Neutrophil (primary cell): ENCODE results near the gene ADAMTS14.

Experiments
- H3K27ac ChIP-seq: fragments of 200-600 bp; sonication (generic); 2 replicates; pipeline ENCODE4 v1.5.1; 2016; ENCODE audit warnings: mild to moderate bottlenecking, moderate library complexity
- H3K27me3 ChIP-seq: fragments of 200-600 bp; sonication (generic); 2 replicates; pipeline ENCODE4 v1.6.0; 2016; ENCODE audit warnings: mild to moderate bottlenecking
- H3K36me3 ChIP-seq: fragments of 200-600 bp; sonication (generic); 2 replicates; pipeline ENCODE4 v1.5.1; 2017
- H3K4me1 ChIP-seq, 2 experiments: fragments of 200-600 bp in 1 of 2; sonication (generic) in 1 of 2; 1 replicate in 1 of 2; 2 replicates in 1 of 2; pipeline versions ENCODE4 v1.5.1 to v1.6.1; 2013 to 2016; ENCODE audit warnings: low read depth in 1 of 2, low read length in 1 of 2, mild to moderate bottlenecking in 1 of 2, moderate library complexity in 1 of 2; ENCODE audit not compliant: control insufficient read depth in 1 of 2, insufficient read depth in 1 of 2
- H3K4me3 ChIP-seq, 2 experiments: fragments of 200-600 bp in 1 of 2; sonication (generic) in 1 of 2; 1 replicate in 1 of 2; 2 replicates in 1 of 2; pipeline ENCODE4 v1.5.1; 2013 to 2016; ENCODE audit warnings: low read depth in 1 of 2, low read length in 1 of 2, mild to moderate bottlenecking in 1 of 2, moderate library complexity in 1 of 2
- H3K9me3 ChIP-seq: fragments of 200-600 bp; sonication (generic); 2 replicates; pipeline ENCODE4 v1.5.1; 2016
- CTCF ChIP-seq: fragments of 200-600 bp; sonication (generic); IDR thresholded peaks from 2 replicates; pipeline ENCODE4 v1.5.1; 2016; ENCODE audit warnings: antibody characterized with exemption

Gene ADAMTS14

GRCh38 chr10:70774810-70775678 lies 102.7 kb downstream of the ADAMTS14 start:
- H3K9me3 ChIP-seq = no peaks in the 10 kb centered on the region
- no peak overlapping the region for H3K4me3 ChIP-seq
- no peak for TF ChIP-seq CTCF
- no peak overlapping the region for H3K27ac ChIP-seq
- no peaks in the 10 kb centered on the region for H3K27me3 ChIP-seq
- H3K36me3 ChIP-seq = no peaks in the 10 kb centered on the region
- H3K4me1 ChIP-seq = no peaks in the 10 kb centered on the region

- no peak for TF ChIP-seq CTCF
These were observed 103.6 kb downstream of the ADAMTS14 start for GRCh38 chr10:70775679-70776454.

GRCh38 chr10:70776455-70777005 lies 104.2 kb downstream of the ADAMTS14 start:
- no peak for TF ChIP-seq CTCF
- H3K4me1 ChIP-seq = no peaks in the 10 kb centered on the region
- H3K9me3 ChIP-seq = no peaks in the 10 kb centered on the region
- no peaks in the 10 kb centered on the region for H3K36me3 ChIP-seq
- H3K27ac ChIP-seq = no peak overlapping the region
- H3K27me3 ChIP-seq = no peaks in the 10 kb centered on the region
- no peak overlapping the region for H3K4me3 ChIP-seq

More at GRCh38 chr10:70775679-70776454, 103.6 kb downstream of the ADAMTS14 start:
- Histone ChIP-seq H3K4me3 (no peak overlapping the region), H3K9me3 (no peaks in the 10 kb centered on the region), H3K27me3 (no peaks in the 10 kb centered on the region), H3K4me1 (no peaks in the 10 kb centered on the region), H3K36me3 (no peaks in the 10 kb centered on the region), H3K27ac (no peak overlapping the region)

GRCh38 chr10:70777063-70777875 lies 105.0 kb downstream of the ADAMTS14 start:
- TF ChIP-seq CTCF = no peak
- Histone ChIP-seq H3K4me1 (no peaks in the 10 kb centered on the region), H3K27me3 (no peaks in the 10 kb centered on the region), H3K27ac (no peak overlapping the region), H3K4me3 (no peak overlapping the region), H3K36me3 (no peaks in the 10 kb centered on the region), H3K9me3 (no peaks in the 10 kb centered on the region)

- TF ChIP-seq CTCF = no peak
- H3K9me3 ChIP-seq = no peaks in the 10 kb centered on the region
These were observed 106.1 kb downstream of the ADAMTS14 start for GRCh38 chr10:70778267-70778924.

More at GRCh38 chr10:70778267-70778924, 106.1 kb downstream of the ADAMTS14 start:
- Histone ChIP-seq H3K36me3 (no peaks in the 10 kb centered on the region), H3K27me3 (peaks cover 3% of the 10 kb centered on the region), H3K4me3 (no peak overlapping the region), H3K27ac (no peak overlapping the region), H3K4me1 (no peaks in the 10 kb centered on the region)
